Endodermal cell (in vitro differentiated cells): Measurements from ENCODE around the gene CACNA1I. TPM values are rescaled to one million over a fixed set of nuclear protein-coding genes. Genes with fewer than 3 reads are reported as not detected.
A peak's percentile ranks its signal among the peaks of the same experiment; 100 is the strongest.

Experiments
- DNase-seq: peaks from one replicate; pipeline ENCODE4 v3.0.0-alpha.2; 2017
- H3K27ac ChIP-seq: 2 replicates; pipeline ENCODE4 v1.5.1; 2013; ENCODE audit warnings: mild to moderate bottlenecking, low read depth, low read length, moderate library complexity
- H3K27me3 ChIP-seq: 2 replicates; pipeline ENCODE4 v1.6.1; 2013; ENCODE audit warnings: mild to moderate bottlenecking, low read length, moderate library complexity; ENCODE audit not compliant: insufficient read depth, control insufficient read depth, poor library complexity, severe bottlenecking
- H3K36me3 ChIP-seq: 2 replicates; pipeline ENCODE4 v1.7.0; 2013; ENCODE audit warnings: mild to moderate bottlenecking, low read length, moderate library complexity; ENCODE audit not compliant: control insufficient read depth, insufficient read depth
- H3K4me1 ChIP-seq: one replicate; pipeline ENCODE4 v1.7.0; 2013; ENCODE audit warnings: low read length; ENCODE audit not compliant: control insufficient read depth, insufficient read depth
- H3K4me3 ChIP-seq: 2 replicates; pipeline ENCODE4 v1.5.1; 2013; ENCODE audit warnings: mild to moderate bottlenecking, low read length, moderate library complexity
- H3K9ac ChIP-seq: 2 replicates; pipeline ENCODE4 v1.6.1; 2013; ENCODE audit warnings: mild to moderate bottlenecking, low read length, moderate library complexity; ENCODE audit not compliant: poor library complexity, severe bottlenecking; ENCODE audit errors: extremely low read depth
- H3K9me3 ChIP-seq: 2 replicates; pipeline ENCODE4 v1.6.1; 2013; ENCODE audit warnings: mild to moderate bottlenecking, low read length, moderate library complexity; ENCODE audit not compliant: control insufficient read depth
- H3K27ac Mint-ChIP-seq: 2 replicates; pipeline ENCODE4 v1.8.0; 2020; ENCODE audit warnings: mixed read lengths
- H3K27me3 Mint-ChIP-seq: 2 replicates; pipeline ENCODE4 v1.8.0; 2021; ENCODE audit warnings: mild to moderate bottlenecking, mixed read lengths; ENCODE audit not compliant: insufficient read depth
- H3K36me3 Mint-ChIP-seq: 2 replicates; pipeline ENCODE4 v1.8.0; 2020; ENCODE audit warnings: low read depth, mixed read lengths
- H3K4me1 Mint-ChIP-seq: 2 replicates; pipeline ENCODE4 v1.8.0; 2020; ENCODE audit warnings: mixed read lengths
- H3K4me3 Mint-ChIP-seq: 2 replicates; pipeline ENCODE4 v1.8.0; 2020; ENCODE audit warnings: mild to moderate bottlenecking, moderate library complexity, mixed read lengths
- H3K9me3 Mint-ChIP-seq: 2 replicates; pipeline ENCODE4 v1.8.0; 2020; ENCODE audit warnings: mild to moderate bottlenecking, mixed read lengths
- WGBS, 2 experiments: methylation state at CpG; one replicate each; pipeline versions ENCODE4 v1.1.5 to v1.1.7; 2013; ENCODE audit warnings: missing lambda C conversion rate in 2 of 2, mixed read lengths in 1 of 2; ENCODE audit not compliant: insufficient coverage in 1 of 2, insufficient read length in 1 of 2; 5-methylcytosine and 5-hydroxymethylcytosine counted together
- total RNA-seq, 2 donors: library from RNA; stranded (reverse); fragmentation: NEBNext Ultra II Directional in 1 of 2; extraction: Animal tissue kit (Norgen Biotek cat#: 25700) in 1 of 2; gene quantifications; 2 replicates in 1 of 2; 3 replicates in 1 of 2; pipeline ENCODE4 v1.2.1, GENCODE V29; 2021
- TF ChIP-seq, protein P1 (sequence below): fragments of 200-600 bp; sonication (generic); conservative IDR thresholded peaks from 2 replicates; pipeline ENCODE4 v1.5.0; 2021; ENCODE audit warnings: antibody characterized with exemption, mild to moderate bottlenecking

CACNA1I gene
- total RNA-seq, 2 donors from 2014 or later, result 1.2 to 2.2 TPM

DNA sequence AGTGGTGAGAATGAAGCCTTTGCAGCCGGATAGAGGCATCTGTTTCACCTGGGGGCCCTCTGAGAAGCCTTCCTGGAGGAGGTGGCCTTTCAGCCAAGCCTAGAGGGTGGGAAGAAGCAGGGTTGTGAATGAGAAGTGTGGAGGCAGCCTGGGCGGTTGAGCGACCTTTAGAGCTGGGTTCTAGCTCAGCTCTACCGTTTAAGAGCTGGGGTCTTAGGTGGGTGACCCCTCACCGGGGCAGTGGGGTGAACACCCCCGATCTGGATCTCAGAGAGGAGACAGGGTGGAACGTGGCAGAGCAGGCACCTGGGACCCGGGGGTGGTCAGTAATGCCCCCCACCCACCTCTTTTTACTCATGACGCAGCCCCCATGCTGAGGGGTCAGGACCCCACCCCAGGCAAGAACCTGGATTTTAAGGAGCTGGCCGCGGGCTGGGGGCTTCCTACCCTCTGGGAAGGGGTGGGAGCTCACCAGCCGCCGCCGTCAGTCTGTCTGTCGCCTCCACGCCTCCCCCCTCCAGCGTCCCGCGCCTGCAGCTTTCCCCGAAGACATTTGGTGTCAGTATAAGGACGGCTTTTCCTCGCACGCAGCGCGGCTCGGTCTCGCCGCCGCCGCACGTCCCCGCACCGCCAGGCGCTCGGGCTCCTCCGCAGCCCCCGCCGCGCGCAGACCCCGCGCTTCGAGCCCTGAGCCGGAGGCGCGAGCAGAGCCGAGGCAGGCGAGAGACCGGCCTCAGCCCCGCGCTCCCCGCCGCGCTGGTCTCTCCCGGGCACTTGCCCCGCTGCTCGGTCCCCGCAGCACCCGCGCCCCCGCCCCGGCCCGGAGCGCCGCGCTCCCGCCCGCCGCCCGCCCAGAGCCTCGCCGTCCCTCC is 13.3 kb upstream of the CACNA1I start:
- Histone ChIP-seq H3K4me1 (peaks cover 3% of the 10 kb centered on the region), H3K9me3 (no peaks in the 10 kb centered on the region), H3K27me3 (peaks cover 47% of the 10 kb centered on the region), H3K9ac (no peak overlapping the region), H3K4me3 (peak overlapping the region; percentile 56), H3K27ac (no peak overlapping the region), H3K36me3 (no peaks in the 10 kb centered on the region)
- WGBS, 2 experiments, result 8 to 59% methylated on average over 6 to 72 of the region's 72 CpGs
- DNase-seq, result peak; percentile 66
- Mint-ChIP-seq H3K27me3 (peaks cover 60% of the 10 kb centered on the region), H3K27ac (no peak overlapping the region), H3K4me1 (peaks cover 19% of the 10 kb centered on the region), H3K9me3 (no peaks in the 10 kb centered on the region), H3K4me3 (peak overlapping the region; percentile 49), H3K36me3 (no peaks in the 10 kb centered on the region)
- TF ChIP-seq, protein P1, sequence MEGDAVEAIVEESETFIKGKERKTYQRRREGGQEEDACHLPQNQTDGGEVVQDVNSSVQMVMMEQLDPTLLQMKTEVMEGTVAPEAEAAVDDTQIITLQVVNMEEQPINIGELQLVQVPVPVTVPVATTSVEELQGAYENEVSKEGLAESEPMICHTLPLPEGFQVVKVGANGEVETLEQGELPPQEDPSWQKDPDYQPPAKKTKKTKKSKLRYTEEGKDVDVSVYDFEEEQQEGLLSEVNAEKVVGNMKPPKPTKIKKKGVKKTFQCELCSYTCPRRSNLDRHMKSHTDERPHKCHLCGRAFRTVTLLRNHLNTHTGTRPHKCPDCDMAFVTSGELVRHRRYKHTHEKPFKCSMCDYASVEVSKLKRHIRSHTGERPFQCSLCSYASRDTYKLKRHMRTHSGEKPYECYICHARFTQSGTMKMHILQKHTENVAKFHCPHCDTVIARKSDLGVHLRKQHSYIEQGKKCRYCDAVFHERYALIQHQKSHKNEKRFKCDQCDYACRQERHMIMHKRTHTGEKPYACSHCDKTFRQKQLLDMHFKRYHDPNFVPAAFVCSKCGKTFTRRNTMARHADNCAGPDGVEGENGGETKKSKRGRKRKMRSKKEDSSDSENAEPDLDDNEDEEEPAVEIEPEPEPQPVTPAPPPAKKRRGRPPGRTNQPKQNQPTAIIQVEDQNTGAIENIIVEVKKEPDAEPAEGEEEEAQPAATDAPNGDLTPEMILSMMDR, result no peak

DNA sequence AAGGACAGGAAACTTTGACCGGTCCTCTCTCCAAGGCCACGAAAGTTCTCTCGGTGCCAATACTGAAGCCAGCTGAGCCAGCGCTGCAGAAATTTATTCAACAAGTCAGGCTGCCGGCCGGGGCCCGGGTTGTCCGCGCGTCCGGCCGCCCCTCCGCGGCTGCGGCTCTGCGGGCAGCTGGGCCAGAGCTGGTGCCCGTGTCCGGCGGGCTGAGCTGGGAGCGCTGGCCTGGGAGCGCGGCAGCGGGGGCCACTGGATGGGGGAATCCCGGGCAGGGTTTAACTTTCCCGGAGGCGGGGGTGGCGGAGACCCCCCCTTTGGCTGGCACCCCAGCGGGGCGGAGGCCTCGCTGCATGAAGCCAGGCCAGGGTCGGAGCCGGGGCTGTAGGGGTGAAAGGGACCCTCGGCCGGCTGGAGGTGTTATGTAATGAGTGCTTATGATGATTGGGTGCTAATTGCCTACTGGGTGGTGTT is 12.3 kb upstream of the CACNA1I start:
- no peak overlapping the region for H3K27ac Mint-ChIP-seq
- Histone ChIP-seq H3K4me1 (peaks cover 3% of the 10 kb centered on the region), H3K9me3 (no peaks in the 10 kb centered on the region), H3K9ac (no peak overlapping the region), H3K4me3 (peak overlapping the region; percentile 58), H3K27ac (no peak overlapping the region), H3K36me3 (no peaks in the 10 kb centered on the region), H3K27me3 (peaks cover 51% of the 10 kb centered on the region)
- H3K27me3 Mint-ChIP-seq, result peaks cover 53% of the 10 kb centered on the region
- 11 to 17% methylated on average over 3 to 34 of the region's 34 CpGs for WGBS, 2 experiments
- H3K9me3 Mint-ChIP-seq, result no peaks in the 10 kb centered on the region
- H3K4me1 Mint-ChIP-seq, result peaks cover 19% of the 10 kb centered on the region
- peak; percentile 73 for DNase-seq
- no peaks in the 10 kb centered on the region for H3K36me3 Mint-ChIP-seq
- H3K4me3 Mint-ChIP-seq, result peak overlapping the region; percentile 53
- TF ChIP-seq, protein P1, result no peak

DNA sequence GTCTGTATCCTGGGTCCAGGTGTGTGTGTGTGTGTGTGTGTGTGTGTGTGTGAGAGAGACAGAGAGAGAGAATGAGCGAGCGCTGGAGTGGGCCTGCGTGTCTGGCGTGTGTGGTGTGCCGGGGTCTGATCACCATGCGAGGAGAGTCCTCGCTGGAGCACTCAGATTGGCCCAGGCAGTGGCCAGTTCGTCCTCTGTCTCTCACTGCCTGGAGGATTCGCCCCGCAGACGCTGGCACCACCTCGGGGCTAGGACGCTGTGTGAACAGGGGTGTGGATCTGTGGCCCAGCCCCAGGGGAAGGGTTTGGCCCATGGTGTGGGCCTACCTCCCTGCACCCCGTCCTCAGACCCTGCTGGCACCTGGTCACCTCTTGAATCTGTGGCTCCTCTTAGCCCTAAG is 11.6 kb upstream of the CACNA1I start:
- WGBS, 2 experiments, result 87 to 89% methylated on average over 8 to 14 of the region's 14 CpGs
- Mint-ChIP-seq H3K9me3 (no peaks in the 10 kb centered on the region), H3K36me3 (no peaks in the 10 kb centered on the region), H3K27me3 (peaks cover 53% of the 10 kb centered on the region), H3K4me3 (peak overlapping the region; percentile 53), H3K27ac (no peak overlapping the region), H3K4me1 (peaks cover 18% of the 10 kb centered on the region)
- H3K4me1 ChIP-seq, result peaks cover 3% of the 10 kb centered on the region
- H3K9me3 ChIP-seq, result no peaks in the 10 kb centered on the region
- no peak overlapping the region for H3K9ac ChIP-seq
- TF ChIP-seq, protein P1, result no peak
- H3K27ac ChIP-seq, result no peak overlapping the region
- peak overlapping the region; percentile 58 for H3K4me3 ChIP-seq
- H3K36me3 ChIP-seq, result no peaks in the 10 kb centered on the region
- H3K27me3 ChIP-seq, result peaks cover 51% of the 10 kb centered on the region
- DNase-seq, result no peak
